Stimulated activated CD8-positive, alpha-beta memory T cell treated with anti-CD3 and anti-CD28 coated beads, Interleukin-4, amount 100 ng/mL, for 1 hour (primary cell): ENCODE measurements around the gene EPOP.
A peak's percentile ranks its signal among the peaks of the same experiment; 100 is the strongest.

ENCODE experiments used
- DNase-seq, 2 donors: peaks; one replicate each; pipeline ENCODE4 v3.0.0-alpha.2; 2020; ENCODE audit warnings: low read depth in 2 of 2, low spot score in 1 of 2

The EPOP gene

GRCh38 chr17:38705803-38706504 is 31.2 kb upstream of the EPOP start:
- DNase-seq = no peak

- no peak for DNase-seq
These were observed 30.7 kb upstream of the EPOP start for GRCh38 chr17:38705523-38705802.

GRCh38 chr17:38704606-38705522 is 30.1 kb upstream of the EPOP start, which contains the start of gene MLLT6:
TSS of gene MLLT6 (plus strand) at chr17:38705273. CDS start at chr17:38705633, 360 bp downstream.
- peak in 1 of 2 donors; percentile 64 for DNase-seq

GRCh38 chr17:38703742-38704605 is 29.2 kb upstream of the EPOP start:
- peak in 1 of 2 donors; percentile 53 for DNase-seq

- no peak for DNase-seq
These were observed 28.4 kb upstream of the EPOP start for GRCh38 chr17:38702916-38703741.

GRCh38 chr17:38702166-38702915 is 27.6 kb upstream of the EPOP start:
- DNase-seq = peak; percentile 46 to 59

GRCh38 chr17:38701504-38702165 is 26.9 kb upstream of the EPOP start:
- DNase-seq = no peak

GRCh38 chr17:38698760-38699159 is 24.0 kb upstream of the EPOP start:
- no peak for DNase-seq

GRCh38 chr17:38697061-38697820 is 22.5 kb upstream of the EPOP start:
- no peak for DNase-seq

- DNase-seq = no peak
These were observed 19.1 kb upstream of the EPOP start for GRCh38 chr17:38693700-38694329.

- DNase-seq = no peak
These were observed 16.4 kb upstream of the EPOP start for GRCh38 chr17:38691154-38691553.

- DNase-seq = no peak
These were observed 15.6 kb upstream of the EPOP start for GRCh38 chr17:38690386-38690785.

GRCh38 chr17:38687286-38687685 is 12.5 kb upstream of the EPOP start:
- no peak for DNase-seq

GRCh38 chr17:38685491-38685890 is 10.7 kb upstream of the EPOP start:
- no peak for DNase-seq

- no peak for DNase-seq
These were observed 6.3 kb upstream of the EPOP start for GRCh38 chr17:38681096-38681495.

- DNase-seq = no peak
These were observed 3.1 kb upstream of the EPOP start for GRCh38 chr17:38677819-38678218.

- peak; percentile 56 to 63 for DNase-seq
These were observed 2.1 kb upstream of the EPOP start for GRCh38 chr17:38676706-38677504.
